HL-60 (cell line): ENCODE measurements around the gene CNTNAP5.

Experiments
- DNase-seq, 2 experiments: peaks; one replicate each; pipeline ENCODE4 v3.0.0-alpha.2; 2010 to 2020; ENCODE audit warnings: low read depth in 1 of 2, low spot score in 1 of 2
- H3K27ac ChIP-seq: fragments of 250-450 bp; sonication (Bioruptor Pico); replicated peaks from 2 replicates; pipeline ENCODE4 v1.5.1; 2020; ENCODE audit warnings: mild to moderate bottlenecking, moderate library complexity
- H3K27me3 ChIP-seq: fragments of 250-450 bp; sonication (Bioruptor Pico); 2 replicates; pipeline ENCODE4 v1.5.1; 2021; ENCODE audit warnings: mild to moderate bottlenecking, moderate library complexity; ENCODE audit not compliant: insufficient read depth, poor library complexity, severe bottlenecking
- H3K4me3 ChIP-seq: replicated peaks from 2 replicates; pipeline ENCODE4 v1.5.1; 2011; ENCODE audit warnings: mild to moderate bottlenecking, control low read depth, low read length; ENCODE audit not compliant: insufficient read depth
- GABPA ChIP-seq: IDR thresholded peaks from 2 replicates; pipeline ENCODE4 v1.6.1; 2012; ENCODE audit warnings: low read depth
- POLR2AphosphoS5 ChIP-seq: IDR thresholded peaks from 2 replicates; pipeline ENCODE4 v1.6.1; 2012; ENCODE audit warnings: low read depth
- SPI1 ChIP-seq: IDR thresholded peaks from 2 replicates; pipeline ENCODE4 v1.6.1; 2012; ENCODE audit warnings: low read depth, mild to moderate bottlenecking, borderline replicate concordance
- TF ChIP-seq, protein P1 (sequence below): IDR thresholded peaks from 2 replicates; pipeline ENCODE4 v1.6.1; 2012; ENCODE audit warnings: low read depth; ENCODE audit not compliant: insufficient replicate concordance
- TF ChIP-seq, protein P2 (sequence below): IDR thresholded peaks from one replicate; pipeline ENCODE4 v1.5.1; 2011; ENCODE audit warnings: low read length, control low read depth, inconsistent platforms; ENCODE audit not compliant: insufficient read depth

Gene CNTNAP5

GRCh38 chr2:124692216-124692615, 667.1 kb downstream of the CNTNAP5 start:
- H3K4me3 ChIP-seq: no peak overlapping the region
- TF ChIP-seq POLR2AphosphoS5 (no peak), GABPA (no peak), SPI1 (no peak)
- TF ChIP-seq, protein P1, sequence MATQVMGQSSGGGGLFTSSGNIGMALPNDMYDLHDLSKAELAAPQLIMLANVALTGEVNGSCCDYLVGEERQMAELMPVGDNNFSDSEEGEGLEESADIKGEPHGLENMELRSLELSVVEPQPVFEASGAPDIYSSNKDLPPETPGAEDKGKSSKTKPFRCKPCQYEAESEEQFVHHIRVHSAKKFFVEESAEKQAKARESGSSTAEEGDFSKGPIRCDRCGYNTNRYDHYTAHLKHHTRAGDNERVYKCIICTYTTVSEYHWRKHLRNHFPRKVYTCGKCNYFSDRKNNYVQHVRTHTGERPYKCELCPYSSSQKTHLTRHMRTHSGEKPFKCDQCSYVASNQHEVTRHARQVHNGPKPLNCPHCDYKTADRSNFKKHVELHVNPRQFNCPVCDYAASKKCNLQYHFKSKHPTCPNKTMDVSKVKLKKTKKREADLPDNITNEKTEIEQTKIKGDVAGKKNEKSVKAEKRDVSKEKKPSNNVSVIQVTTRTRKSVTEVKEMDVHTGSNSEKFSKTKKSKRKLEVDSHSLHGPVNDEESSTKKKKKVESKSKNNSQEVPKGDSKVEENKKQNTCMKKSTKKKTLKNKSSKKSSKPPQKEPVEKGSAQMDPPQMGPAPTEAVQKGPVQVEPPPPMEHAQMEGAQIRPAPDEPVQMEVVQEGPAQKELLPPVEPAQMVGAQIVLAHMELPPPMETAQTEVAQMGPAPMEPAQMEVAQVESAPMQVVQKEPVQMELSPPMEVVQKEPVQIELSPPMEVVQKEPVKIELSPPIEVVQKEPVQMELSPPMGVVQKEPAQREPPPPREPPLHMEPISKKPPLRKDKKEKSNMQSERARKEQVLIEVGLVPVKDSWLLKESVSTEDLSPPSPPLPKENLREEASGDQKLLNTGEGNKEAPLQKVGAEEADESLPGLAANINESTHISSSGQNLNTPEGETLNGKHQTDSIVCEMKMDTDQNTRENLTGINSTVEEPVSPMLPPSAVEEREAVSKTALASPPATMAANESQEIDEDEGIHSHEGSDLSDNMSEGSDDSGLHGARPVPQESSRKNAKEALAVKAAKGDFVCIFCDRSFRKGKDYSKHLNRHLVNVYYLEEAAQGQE: no peak
- TF ChIP-seq, protein P2, sequence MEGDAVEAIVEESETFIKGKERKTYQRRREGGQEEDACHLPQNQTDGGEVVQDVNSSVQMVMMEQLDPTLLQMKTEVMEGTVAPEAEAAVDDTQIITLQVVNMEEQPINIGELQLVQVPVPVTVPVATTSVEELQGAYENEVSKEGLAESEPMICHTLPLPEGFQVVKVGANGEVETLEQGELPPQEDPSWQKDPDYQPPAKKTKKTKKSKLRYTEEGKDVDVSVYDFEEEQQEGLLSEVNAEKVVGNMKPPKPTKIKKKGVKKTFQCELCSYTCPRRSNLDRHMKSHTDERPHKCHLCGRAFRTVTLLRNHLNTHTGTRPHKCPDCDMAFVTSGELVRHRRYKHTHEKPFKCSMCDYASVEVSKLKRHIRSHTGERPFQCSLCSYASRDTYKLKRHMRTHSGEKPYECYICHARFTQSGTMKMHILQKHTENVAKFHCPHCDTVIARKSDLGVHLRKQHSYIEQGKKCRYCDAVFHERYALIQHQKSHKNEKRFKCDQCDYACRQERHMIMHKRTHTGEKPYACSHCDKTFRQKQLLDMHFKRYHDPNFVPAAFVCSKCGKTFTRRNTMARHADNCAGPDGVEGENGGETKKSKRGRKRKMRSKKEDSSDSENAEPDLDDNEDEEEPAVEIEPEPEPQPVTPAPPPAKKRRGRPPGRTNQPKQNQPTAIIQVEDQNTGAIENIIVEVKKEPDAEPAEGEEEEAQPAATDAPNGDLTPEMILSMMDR: no peak
- no peak for DNase-seq
- no peaks in the 10 kb centered on the region for H3K27me3 ChIP-seq
- no peak overlapping the region for H3K27ac ChIP-seq

- no peak for DNase-seq
- Histone ChIP-seq H3K27me3 (no peaks in the 10 kb centered on the region), H3K27ac (no peak overlapping the region), H3K4me3 (no peak overlapping the region)
- TF ChIP-seq, protein P2: no peak
- TF ChIP-seq SPI1: no peak
- TF ChIP-seq POLR2AphosphoS5: no peak
- TF ChIP-seq, protein P1: no peak
These were observed 667.6 kb downstream of the CNTNAP5 start for GRCh38 chr2:124692707-124693106.

DNA sequence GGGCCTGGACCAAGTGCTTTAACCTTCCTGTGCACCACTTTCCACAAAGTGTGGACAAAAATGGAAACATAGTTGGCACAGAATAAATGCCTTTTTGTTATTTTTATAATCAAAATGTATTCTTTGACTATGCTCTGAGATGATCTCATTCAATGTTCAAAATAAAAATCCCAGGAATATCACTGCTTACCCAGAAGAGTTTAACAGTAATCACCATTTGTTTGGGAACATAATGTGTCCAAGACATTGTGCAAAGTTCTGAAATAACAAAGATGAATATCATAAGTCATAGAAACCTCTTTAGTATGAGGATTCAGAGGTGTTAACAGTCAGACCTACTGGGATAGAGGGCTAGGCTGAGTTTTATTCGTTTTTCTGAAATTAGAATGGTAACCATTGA, 668.1 kb downstream of the CNTNAP5 start:
- no peaks in the 10 kb centered on the region for H3K27me3 ChIP-seq

More for the DNA sequence above, 668.1 kb downstream of the CNTNAP5 start:
- DNase-seq: no peak
- no peak for TF ChIP-seq POLR2AphosphoS5
- no peak for TF ChIP-seq GABPA
- no peak for TF ChIP-seq SPI1
- TF ChIP-seq, protein P2: no peak
- TF ChIP-seq, protein P1: no peak
- no peak overlapping the region for H3K27ac ChIP-seq
- H3K4me3 ChIP-seq: no peak overlapping the region
